Cerebellar nuclear complex (tissue), 1 donor: Measurements from ENCODE around the gene ATP5PF.
"Not testable (repeated sequence)": the region's sequence is repeated elsewhere in the genome, so short reads cannot be mapped to it uniquely, and the experiment has no call there.

Experiments
- DNase-seq, 2 experiments: peaks; one replicate each; lab custom pipeline; 2025; lab: John Stamatoyannopoulos, UW

Gene ATP5PF

GRCh38 chr21:25734904-25735645 is at the start of gene ATP5PF, which contains the start of gene GABPA:
Gene ATP5PF, minus strand, starts transcription at chr21:25734904. Its CDS starts 5,110 bp downstream, at chr21:25729794.
Gene GABPA, plus strand, starts transcription at chr21:25734972. Its CDS starts 6,627 bp downstream, at chr21:25741599.
- DNase-seq, result peak; percentile 74 to 90

- not testable (repeated sequence) for DNase-seq
These were observed 43.6 kb upstream of the ATP5PF start for GRCh38 chr21:25778126-25778875.

GRCh38 chr21:25776440-25776839 is 41.7 kb upstream of the ATP5PF start:
- no peak for DNase-seq

- no peak for DNase-seq
These were observed 38.0 kb upstream of the ATP5PF start for GRCh38 chr21:25772686-25773085.

- no peak for DNase-seq
These were observed 33.2 kb upstream of the ATP5PF start for GRCh38 chr21:25767921-25768320.

GRCh38 chr21:25764065-25764464 is 29.4 kb upstream of the ATP5PF start:
- DNase-seq, result no peak

GRCh38 chr21:25760677-25761076 is 26.0 kb upstream of the ATP5PF start:
- no peak for DNase-seq

GRCh38 chr21:25760061-25760460 is 25.4 kb upstream of the ATP5PF start:
- no peak for DNase-seq

- no peak for DNase-seq
These were observed 24.9 kb upstream of the ATP5PF start for GRCh38 chr21:25759573-25759972.

GRCh38 chr21:25757531-25757930 is 22.8 kb upstream of the ATP5PF start:
- DNase-seq, result no peak

- DNase-seq, result no peak
These were observed 21.7 kb upstream of the ATP5PF start for GRCh38 chr21:25756190-25756932.

GRCh38 chr21:25752416-25752815 is 17.7 kb upstream of the ATP5PF start:
- no peak for DNase-seq

GRCh38 chr21:25750085-25750484 is 15.4 kb upstream of the ATP5PF start:
- DNase-seq, result no peak

- DNase-seq, result no peak
These were observed 10.2 kb upstream of the ATP5PF start for GRCh38 chr21:25744854-25745253.

- no peak for DNase-seq
These were observed 8.2 kb upstream of the ATP5PF start for GRCh38 chr21:25742900-25743299.

- DNase-seq, result no peak
These were observed 2.7 kb upstream of the ATP5PF start for GRCh38 chr21:25737421-25737820.

- no peak for DNase-seq
These were observed 1.2 kb upstream of the ATP5PF start for GRCh38 chr21:25735646-25736597.

GRCh38 chr21:25734654-25734903 is 125 bp downstream of the ATP5PF start:
- no peak for DNase-seq

- no peak for DNase-seq
These were observed 648 bp downstream of the ATP5PF start for GRCh38 chr21:25733859-25734653.

GRCh38 chr21:25732091-25732760 is 2.5 kb downstream of the ATP5PF start:
- no peak for DNase-seq
